NCI-H128 (cell line): ENCODE data around the gene USF2.

Experiments used
- DNase-seq: peaks from one replicate; lab custom pipeline; 2025; ENCODE audit not compliant: unreplicated experiment; lab: John Stamatoyannopoulos, UW

USF2 gene

GRCh38 chr19:35298561-35298972, 29.8 kb downstream of the USF2 start:
- no peak for DNase-seq

GRCh38 chr19:35299523-35300338, 31.0 kb downstream of the USF2 start:
- no peak for DNase-seq

DNA sequence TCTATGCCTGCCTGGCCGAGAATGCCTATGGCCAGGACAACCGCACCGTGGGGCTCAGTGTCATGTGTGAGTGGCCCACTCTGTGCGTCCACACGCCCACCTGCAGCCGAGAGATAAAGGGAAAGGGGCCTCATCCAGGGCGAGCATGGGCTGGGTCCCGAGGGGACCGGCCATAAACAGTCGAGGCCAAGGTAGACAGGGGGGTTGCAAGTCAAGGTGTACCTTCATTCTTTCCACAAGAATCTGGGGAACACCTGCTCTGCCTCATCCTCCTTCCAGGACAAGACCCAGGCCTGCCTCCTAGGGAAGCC, 31.5 kb downstream of the USF2 start:
- no peak for DNase-seq

DNA sequence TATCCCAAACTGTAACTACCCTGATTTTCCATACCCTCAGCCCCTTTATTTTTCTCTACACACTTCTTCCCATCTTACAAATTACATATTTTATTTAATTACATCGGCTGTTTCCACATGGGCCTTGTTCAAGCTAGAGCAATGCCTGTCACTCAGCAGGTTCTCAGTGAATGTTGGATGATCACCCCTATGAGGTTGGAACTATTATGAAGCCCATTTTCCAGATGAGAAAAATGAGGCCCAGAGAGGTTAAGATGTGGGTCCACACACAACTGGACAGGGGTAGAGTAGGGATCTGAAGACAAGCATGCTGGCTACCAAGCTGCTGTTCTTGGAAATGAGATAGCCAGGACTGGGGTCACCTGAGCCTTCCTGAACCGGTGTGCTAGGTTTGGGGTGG, 33.2 kb downstream of the USF2 start:
- DNase-seq = no peak

- DNase-seq = no peak
These were observed 33.7 kb downstream of the USF2 start for GRCh38 chr19:35302446-35302845.

- no peak for DNase-seq
These were observed 34.7 kb downstream of the USF2 start for GRCh38 chr19:35303357-35303915.

DNA sequence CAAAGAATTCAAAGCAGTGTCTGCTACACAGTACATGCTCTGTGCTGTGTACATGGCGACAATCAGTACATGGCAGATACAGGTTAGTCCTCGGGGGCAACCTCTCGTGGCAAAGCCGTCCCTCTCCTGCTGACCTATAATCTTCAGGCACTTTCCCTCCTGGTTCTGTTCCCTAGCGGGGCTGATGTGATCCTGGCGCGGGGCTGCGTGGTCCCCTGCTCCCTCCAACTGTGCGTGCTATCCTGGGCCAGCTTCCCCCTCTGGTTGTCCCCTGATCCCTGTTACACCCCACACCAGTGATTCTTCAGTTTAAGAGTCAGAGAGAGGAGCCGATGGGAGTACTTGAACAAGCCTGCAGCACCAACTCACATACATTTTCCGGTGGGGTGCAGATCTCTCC, 35.3 kb downstream of the USF2 start:
- DNase-seq = no peak

DNA sequence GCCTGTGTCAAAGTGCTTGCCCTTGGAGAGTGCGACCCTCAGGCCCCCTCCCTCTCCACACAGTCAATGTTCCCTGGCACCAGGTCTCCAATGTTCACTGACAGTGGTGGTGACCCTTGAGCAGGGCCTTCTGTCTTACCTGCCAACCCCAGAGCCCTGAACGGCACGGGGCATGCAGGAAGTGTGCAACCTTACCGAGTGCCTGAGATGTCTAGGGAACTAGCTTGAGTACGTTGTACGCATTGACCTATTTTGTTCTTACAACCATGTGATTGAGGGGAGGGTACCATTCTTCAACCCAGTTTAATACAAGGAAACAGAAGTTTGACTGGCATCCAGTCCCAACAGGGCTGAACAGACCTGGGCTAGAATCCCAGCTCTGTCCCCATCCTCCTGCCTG, 36.4 kb downstream of the USF2 start:
- DNase-seq = no peak

- no peak for DNase-seq
These were observed 37.9 kb downstream of the USF2 start for GRCh38 chr19:35306473-35307246.

DNA sequence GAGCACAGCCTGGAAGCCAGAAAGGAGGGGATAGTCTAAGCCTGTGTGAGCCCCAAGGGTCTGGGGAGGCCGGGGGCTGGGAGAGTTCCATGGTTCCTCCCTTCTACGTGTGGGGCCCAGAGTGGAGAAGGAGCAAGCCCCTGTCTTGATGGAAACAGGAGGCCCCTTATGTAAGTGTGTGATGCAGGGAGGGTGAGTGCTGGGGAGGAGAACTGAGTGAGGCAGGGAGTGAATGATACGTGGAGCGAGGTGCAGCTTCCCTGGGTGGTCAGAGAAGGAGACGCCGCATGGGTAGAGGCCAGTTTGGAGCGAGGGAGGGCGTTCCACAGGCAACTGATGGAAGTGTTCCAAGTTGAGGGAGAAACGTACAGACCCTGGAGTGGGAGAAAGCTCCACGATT, 39.2 kb downstream of the USF2 start:
- no peak for DNase-seq

DNA sequence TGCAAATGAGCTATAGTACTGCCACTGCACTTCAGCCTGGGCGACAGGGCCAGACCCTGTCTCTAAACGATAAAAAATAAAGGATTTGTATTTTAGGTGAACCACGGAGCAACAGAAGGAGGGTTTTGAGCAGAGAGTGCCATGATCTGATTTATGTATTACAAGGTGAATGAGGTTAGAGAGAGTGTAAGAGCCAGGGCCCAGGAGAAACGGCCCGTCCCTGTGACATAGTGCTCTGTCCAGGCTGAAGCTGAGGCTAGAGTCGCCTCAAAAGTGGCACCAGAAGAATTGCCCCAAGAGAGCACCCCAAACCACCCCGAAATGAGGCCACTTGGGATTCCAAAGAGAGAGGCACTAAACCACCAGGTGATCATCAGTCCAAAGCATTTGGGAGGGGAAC, 40.1 kb downstream of the USF2 start:
- DNase-seq = no peak

- DNase-seq = no peak
These were observed 40.9 kb downstream of the USF2 start for GRCh38 chr19:35309481-35310279.

DNA sequence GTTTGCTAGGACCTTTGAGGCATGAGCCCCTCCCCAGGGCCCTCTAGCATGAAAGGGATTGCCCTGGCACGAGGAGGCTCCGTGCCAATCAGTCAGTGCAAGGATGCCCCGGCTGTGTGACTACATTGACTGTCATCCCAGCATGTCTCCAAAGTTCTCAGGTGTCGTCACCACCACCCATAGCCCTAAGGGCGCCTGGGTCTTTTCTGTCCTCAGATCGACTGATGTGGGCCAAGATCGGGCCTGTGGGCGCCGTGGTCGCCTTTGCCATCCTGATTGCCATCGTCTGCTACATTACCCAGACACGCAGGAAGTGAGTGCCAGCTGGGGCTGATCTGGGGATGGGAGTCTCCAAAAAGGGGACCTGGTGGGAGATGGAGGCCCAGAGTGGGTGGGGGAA, 41.6 kb downstream of the USF2 start:
- no peak for DNase-seq

DNA sequence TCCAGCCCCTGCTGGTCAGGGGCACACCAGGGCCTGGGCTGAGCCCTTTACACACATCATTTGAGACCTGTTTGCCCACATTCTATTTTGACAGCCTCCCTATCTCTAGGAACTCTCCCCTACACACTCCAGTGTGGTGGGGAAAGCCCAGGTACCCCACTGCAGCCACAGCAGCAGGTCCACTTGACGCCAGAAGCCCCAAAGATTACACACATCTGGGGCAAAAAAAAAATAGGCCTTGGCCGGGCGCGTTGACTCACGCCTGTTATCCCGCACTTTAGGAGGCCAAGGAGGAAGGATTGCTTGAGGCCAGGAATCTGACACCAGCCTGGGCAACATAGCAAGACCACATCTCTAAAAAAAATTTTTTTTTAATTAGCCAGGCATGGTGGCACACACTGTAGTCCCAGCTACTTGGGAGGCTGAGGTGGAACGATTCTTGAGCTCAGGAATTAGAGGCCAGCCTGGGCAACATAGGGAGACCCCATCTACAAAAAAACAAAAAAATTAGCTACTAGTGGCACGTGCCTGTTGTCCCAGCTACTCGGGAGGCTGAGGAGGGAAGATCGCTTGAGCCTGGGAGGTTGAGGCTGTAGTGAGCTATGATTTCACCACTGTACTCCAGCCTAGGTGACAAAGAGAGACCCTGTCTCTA, 42.2 kb downstream of the USF2 start:
- DNase-seq = no peak

DNA sequence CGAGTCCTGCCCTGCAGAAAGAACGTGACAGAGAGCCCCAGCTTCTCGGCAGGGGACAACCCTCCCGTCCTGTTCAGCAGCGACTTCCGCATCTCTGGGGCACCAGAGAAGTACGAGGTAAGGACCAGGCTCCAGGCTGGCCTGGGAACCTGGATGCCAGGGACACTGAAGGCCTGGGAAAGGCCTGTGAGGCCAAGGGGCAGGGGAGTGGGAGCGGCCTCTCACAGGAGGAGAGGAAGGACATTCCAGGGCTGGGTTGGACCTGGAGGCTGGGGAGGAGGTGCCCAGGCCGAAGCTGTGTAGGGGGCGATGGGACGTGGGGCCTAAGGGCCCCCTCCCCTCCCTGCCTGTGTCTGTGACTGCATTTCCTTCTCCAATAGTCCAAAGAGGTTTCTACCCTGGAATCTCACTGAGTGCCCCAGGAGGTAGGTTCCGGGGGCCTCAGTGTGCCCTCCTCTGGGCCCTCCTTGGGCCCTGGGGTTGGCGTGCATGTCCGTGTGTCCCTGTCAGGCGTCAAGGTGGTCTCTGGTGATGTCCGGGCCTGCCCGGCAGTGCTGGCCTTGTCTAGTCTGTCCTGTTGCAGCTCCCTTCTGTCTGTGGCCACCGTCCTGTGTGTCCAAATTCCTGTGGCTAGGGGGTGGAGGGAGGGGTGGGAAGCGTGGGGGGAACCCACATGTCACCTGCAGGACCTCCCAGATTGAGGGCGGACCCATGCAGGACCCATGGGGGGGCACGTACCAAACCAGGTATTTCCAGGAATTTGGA, 43.3 kb downstream of the USF2 start:
- DNase-seq = no peak

DNA sequence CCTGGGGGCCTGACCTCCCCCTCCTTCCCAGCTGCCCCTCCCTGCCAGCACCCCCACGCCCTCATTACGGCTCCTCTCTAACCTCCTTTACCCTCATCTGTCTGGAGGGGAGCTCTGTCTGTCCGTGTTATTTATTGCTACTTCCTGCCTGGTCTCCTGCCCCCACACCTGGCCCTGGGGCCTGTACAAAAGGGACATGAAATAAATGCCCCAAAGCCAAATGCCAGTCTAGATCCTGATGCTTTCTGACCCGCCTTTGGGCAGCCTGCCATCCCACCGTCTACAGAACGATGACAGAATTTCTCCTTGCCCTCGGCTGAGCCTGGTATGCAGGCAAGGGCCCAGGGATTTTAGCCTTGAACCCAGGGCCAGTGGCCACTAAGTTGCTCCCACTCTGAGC, 44.8 kb downstream of the USF2 start:
- no peak for DNase-seq

DNA sequence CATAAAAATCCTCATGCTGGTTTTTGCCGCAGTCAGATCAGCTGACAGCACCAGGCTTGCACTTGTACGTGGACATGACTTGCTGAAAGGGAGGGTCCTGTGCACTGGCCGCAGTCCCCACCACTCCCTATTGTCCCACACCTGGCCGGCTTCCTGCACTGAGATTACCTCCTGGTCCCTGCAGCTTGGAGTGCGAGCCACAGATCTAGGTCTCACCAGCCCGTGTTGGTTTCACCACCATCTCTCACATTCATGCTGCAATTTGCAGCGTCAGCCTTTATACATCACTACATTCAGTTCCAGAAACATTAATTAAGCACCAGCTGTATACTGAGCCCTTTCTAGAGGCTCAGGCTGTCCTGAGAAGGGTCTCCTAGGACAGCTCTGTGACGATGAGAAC, 45.3 kb downstream of the USF2 start:
- DNase-seq = no peak

DNA sequence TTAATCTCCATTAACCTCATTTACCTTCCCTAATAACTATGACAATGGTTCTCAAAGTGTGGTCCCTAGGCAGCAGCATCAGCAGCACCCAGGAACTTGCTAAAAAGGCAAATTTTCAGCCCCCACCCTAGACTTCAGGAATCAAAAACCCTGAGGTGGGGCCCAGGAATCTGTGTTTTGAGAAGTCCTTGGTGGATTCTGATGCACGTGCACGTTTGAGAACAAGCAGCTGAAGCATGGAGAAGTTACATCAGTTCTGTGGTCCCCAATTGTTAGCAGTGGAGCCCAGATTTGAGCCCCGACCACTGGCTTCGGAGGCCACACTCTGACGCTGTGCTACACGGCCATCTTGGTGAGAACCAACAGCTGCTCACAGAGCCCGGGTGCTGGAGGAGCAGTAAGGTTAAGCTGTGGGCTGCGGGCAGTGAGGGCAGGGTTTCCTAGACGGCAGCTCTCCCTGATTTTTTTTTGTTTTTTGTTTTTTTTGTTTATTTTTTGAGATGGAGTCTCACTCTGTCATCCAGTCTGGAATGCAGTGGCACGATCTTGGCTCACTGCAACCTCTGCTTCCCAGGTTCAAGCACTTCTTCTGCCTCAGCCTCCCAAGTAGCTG, 46.2 kb downstream of the USF2 start:
- DNase-seq = no peak

- DNase-seq = no peak
These were observed 47.1 kb downstream of the USF2 start for GRCh38 chr19:35315883-35316282.

DNA sequence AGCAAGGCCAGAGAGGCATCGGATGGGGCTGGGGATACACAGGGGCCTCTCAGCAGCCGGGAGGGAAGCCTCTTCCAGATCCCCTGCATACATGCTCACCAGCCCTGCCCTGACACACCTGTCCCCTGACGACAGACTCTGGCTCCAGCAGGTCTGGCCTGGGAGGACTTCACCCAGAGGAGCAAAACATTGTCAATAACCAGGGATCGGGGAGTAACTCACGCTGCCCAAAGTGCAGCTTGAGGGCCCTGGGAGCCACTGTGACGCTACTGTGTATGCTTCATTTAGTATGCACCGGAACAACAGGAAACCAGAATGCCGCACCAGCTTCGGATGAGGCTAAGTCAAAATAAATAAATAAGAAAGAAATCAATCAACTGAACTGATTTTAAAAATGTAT, 47.8 kb downstream of the USF2 start:
- DNase-seq = no peak
